ENCODE measurements around the gene DNAH17.

Gene DNAH17

DNA sequence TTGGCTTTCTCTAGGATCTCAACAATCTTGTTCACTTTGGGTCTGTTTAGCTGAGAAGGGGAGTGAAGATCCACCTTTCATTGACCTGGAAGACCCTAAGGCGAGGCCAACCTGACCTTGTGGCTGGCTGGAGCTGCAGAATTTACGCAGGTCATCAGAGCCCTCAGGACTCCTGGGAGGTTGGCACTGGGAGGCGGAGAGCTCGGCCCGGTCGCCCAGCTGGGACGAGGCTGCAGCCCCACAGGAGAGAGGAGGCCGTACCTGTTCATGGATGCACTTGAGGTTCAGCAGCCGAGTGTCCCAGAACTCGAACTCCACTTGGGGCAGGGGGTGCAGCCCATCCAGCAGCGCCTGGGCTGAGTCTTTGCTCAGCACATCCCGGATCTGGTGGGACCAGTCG, 5.9 kb downstream of the DNAH17 start:
- TF ChIP-seq, protein P1, sequence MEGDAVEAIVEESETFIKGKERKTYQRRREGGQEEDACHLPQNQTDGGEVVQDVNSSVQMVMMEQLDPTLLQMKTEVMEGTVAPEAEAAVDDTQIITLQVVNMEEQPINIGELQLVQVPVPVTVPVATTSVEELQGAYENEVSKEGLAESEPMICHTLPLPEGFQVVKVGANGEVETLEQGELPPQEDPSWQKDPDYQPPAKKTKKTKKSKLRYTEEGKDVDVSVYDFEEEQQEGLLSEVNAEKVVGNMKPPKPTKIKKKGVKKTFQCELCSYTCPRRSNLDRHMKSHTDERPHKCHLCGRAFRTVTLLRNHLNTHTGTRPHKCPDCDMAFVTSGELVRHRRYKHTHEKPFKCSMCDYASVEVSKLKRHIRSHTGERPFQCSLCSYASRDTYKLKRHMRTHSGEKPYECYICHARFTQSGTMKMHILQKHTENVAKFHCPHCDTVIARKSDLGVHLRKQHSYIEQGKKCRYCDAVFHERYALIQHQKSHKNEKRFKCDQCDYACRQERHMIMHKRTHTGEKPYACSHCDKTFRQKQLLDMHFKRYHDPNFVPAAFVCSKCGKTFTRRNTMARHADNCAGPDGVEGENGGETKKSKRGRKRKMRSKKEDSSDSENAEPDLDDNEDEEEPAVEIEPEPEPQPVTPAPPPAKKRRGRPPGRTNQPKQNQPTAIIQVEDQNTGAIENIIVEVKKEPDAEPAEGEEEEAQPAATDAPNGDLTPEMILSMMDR (IDR thresholded peaks at IDR 0.05; ENCODE audit: low read depth, low read length): no peak

DNA sequence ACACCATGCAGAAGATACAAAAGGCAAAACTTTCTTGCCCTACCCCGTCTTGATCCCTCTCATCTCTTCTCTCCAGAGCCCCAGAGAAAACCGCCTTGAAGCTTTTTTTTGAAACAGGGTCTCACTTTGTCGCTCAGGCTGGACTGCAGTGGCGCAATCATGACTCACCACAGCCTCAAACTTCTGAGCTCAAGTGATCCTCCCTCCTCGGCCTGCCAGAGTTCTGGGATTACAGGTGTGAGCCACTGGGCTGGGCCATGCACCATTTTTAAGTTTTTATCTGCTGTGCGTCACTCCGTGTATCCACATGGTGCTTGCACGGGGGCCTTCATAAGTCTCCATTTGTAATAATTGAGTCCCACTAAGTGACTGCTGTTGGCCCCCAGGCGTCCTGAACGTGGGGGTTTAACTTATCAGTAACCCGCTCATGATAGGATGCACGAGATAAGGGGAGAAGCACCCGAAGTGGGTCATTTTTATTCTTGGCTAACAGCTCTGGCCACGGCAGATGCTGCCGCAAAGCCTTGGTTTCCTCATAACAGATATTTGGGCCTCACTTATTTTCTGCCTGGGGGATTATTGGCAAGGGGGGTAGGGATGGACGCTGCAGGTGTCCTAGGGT, 8.6 kb downstream of the DNAH17 start:
- peaks cover 7% of the 10 kb centered on the region; the same call in 1 of the 2 replicates for H3K4me1 ChIP-seq
- H3K36me3 ChIP-seq: no peaks in the 10 kb centered on the region
- no peaks in the 10 kb centered on the region for H3K9me3 ChIP-seq
- H3K4me3 ChIP-seq (ENCODE audit: low read depth, low read length): no peak overlapping the region
- no peak for DNase-seq
- TF ChIP-seq, protein P1 (IDR thresholded peaks at IDR 0.05; ENCODE audit: low read depth, low read length): no peak
- no peaks in the 10 kb centered on the region for H3K27me3 ChIP-seq

More for the DNA sequence above, 5.9 kb downstream of the DNAH17 start:
- H3K4me1 ChIP-seq: peaks cover 7% of the 10 kb centered on the region; the same call in 1 of the 2 replicates
- H3K27me3 ChIP-seq: no peaks in the 10 kb centered on the region
- no peak for DNase-seq
- no peaks in the 10 kb centered on the region for H3K9me3 ChIP-seq
- H3K36me3 ChIP-seq: no peaks in the 10 kb centered on the region
- no peak overlapping the region for H3K4me3 ChIP-seq (ENCODE audit: low read depth, low read length)

DNA sequence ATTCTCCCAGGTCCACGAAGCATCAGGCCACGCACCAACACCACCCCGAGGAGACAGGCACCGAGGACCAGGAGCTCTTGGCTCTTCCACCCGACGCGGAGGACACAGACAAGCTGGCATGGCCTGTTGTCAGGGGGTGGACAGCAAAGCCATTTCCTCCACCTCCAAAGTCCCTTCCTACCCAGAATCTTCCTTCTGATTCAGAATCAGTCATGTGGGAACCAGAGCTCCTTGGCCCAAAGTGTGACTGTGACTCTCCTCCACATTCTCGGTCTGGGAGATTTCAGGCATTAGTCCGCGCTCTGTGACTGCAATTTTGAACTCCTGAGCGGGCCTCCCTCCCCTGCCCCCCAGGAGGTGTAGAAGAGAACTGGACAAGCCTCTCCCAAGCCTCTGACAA, 9.2 kb downstream of the DNAH17 start:
- H3K27me3 ChIP-seq: no peaks in the 10 kb centered on the region
- H3K9me3 ChIP-seq: no peaks in the 10 kb centered on the region
- no peak overlapping the region for H3K4me3 ChIP-seq (ENCODE audit: low read depth, low read length)
- no peak for DNase-seq
- peaks cover 7% of the 10 kb centered on the region; the same call in 1 of the 2 replicates for H3K4me1 ChIP-seq
- TF ChIP-seq, protein P1 (IDR thresholded peaks at IDR 0.05; ENCODE audit: low read depth, low read length): no peak
- no peaks in the 10 kb centered on the region for H3K36me3 ChIP-seq

DNA sequence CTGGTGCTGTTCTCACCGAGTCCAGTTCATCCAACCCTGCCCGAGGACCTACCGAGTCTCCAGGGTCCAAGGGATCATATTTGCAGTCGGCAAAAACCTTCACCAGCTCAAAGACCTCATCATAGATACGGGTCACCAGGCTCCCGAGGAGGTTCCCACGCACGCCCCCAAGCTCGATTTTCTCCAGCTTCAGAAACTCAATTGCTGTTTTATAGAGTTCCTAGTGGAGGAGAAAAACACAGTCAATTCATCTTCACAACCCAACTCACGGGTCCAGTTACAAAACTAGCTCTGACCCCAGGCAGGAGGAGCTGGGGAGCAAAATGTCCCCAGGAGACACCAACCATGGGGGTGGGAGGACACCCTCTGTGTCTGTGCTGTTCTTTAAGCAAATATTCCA, 10.2 kb downstream of the DNAH17 start:
- no peaks in the 10 kb centered on the region for H3K27me3 ChIP-seq
- TF ChIP-seq, protein P1 (IDR thresholded peaks at IDR 0.05; ENCODE audit: low read depth, low read length): no peak
- H3K36me3 ChIP-seq: no peaks in the 10 kb centered on the region
- no peaks in the 10 kb centered on the region for H3K9me3 ChIP-seq
- H3K4me3 ChIP-seq (ENCODE audit: low read depth, low read length): no peak overlapping the region
- H3K4me1 ChIP-seq: peaks cover 7% of the 10 kb centered on the region; the same call in 1 of the 2 replicates
- DNase-seq: no peak

DNA sequence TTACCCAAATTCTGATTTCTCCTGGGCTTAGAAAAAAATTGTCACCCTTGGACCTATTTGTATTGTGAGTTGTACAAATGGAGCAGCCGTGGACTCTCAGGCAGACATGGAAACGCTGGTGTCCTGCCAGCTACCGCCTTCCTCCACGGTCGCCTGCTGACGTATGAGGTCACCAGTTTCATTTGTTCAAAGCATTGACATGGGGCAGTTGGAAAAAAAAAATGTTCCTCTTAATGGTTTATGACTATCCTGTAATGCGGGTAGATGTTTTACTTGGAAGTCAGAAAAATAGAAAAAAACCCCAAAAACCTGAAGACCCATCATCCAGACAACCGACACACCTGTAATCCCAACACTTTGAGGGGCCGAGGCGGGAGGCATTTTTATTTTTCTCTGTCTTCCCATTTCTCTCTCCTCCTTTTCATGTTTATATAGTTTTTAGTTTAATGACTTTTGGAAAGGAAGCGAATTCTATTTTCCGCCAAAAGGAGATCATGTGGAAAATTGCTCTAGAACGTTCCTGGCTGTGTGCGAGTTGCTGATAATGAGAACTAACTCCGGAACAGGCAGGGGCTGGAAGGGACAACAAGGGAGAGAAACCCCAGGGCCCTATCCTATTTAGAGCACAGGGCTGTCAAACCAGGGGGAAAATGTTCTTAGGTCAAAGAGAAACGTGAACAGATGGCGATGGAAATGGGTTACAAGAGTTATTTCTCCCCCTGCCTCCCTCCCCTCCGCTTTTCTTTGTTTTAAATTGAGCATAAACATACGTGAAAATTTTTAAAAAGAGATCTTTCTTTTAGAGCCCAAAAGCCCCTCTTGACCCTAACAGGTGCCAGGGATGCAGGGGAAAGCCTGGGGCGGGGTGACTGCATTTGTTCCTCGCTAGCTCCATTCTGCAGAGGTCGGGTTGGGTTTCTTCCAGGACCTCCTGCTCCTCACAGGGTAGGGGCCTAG, 13.7 kb downstream of the DNAH17 start:
- TF ChIP-seq, protein P1 (IDR thresholded peaks at IDR 0.05; ENCODE audit: low read depth, low read length): no peak
- H3K27me3 ChIP-seq: no peaks in the 10 kb centered on the region

More for the DNA sequence above, 13.7 kb downstream of the DNAH17 start:
- DNase-seq: no peak
- Histone ChIP-seq H3K9me3 (no peaks in the 10 kb centered on the region), H3K4me1 (peaks cover 2% of the 10 kb centered on the region; the same call in 1 of the 2 replicates), H3K36me3 (no peaks in the 10 kb centered on the region), H3K4me3 (ENCODE audit: low read depth, low read length) (no peak overlapping the region)
